ENCODE measurements around the gene PLAGL1.
"Not testable (repeated sequence)": the region's sequence is repeated elsewhere in the genome, so short reads cannot be mapped to it uniquely, and the experiment has no call there.

The PLAGL1 gene

DNA sequence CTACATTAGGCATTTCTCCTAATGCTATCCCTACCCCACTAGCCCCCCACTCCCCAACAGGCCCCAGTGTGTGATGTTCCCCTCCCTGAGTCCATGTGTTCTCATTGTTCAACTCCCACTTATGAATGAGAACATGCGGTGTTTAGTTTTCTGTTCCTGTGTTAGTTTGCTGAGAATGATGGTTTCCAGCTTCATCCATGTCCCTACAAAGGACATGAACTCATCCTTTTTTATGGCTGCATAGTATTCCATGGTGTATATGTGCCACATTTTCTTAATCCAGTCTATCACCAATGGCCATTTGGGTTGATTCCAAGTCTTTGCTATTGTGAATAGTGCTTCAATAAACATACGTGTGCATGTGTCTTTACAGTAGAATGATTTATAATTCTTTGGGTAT is 1.6 kb upstream of the PLAGL1 start:
- DNase-seq (ENCODE audit: low read depth) = not testable (repeated sequence)

DNA sequence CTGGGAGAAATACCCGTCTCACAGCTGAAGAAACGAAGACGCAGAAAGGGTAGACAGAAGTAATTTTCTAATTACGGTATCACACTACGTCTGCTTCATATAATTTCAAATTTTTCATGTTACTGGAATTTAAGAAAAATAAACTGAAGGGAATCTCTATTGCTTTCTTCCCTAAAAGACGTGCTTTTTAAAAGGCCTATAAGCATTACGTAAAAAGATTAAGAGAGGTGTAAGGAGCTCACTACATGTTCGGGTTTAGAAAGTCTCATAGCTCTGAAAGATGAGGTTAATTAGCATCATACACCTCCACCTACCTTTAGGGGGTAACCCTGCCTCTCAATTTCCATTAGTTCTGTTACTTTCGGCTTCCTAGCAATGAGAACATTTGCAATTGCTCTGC is 787 bp upstream of the PLAGL1 start:
- DNase-seq (ENCODE audit: low read depth) = no peak

DNA sequence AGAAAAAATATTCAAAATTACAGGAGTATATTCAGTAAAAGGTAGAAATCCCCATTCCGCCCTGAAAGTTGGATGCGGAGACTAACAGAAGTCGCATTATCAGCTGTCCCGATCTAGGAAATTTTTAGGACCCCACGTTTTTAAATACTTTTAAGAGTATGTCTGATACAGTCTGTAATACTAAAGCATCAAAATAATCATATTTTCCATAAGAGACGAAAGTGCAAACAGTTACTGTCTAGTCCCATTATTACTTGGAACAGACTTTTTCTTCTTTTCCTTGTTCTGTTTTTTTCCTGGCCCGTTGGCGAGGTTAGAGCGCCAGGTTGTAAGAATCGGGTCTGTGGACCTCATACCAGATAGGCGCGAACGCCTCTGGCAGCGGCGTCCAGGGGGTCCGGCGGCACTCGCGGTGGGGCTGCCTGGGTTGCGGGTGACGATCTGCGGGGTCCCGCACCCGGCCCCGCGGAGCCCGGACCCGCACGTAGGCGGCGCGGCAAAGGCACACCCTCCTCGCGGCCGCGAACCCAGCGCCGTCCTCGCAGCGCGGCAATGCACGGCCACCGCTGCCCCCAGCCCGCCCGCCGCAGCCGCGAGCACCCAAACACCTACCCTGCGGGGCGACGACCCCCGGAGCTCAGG is 460 bp downstream of the PLAGL1 start:
- DNase-seq (ENCODE audit: low read depth) = peak; percentile 10

DNA sequence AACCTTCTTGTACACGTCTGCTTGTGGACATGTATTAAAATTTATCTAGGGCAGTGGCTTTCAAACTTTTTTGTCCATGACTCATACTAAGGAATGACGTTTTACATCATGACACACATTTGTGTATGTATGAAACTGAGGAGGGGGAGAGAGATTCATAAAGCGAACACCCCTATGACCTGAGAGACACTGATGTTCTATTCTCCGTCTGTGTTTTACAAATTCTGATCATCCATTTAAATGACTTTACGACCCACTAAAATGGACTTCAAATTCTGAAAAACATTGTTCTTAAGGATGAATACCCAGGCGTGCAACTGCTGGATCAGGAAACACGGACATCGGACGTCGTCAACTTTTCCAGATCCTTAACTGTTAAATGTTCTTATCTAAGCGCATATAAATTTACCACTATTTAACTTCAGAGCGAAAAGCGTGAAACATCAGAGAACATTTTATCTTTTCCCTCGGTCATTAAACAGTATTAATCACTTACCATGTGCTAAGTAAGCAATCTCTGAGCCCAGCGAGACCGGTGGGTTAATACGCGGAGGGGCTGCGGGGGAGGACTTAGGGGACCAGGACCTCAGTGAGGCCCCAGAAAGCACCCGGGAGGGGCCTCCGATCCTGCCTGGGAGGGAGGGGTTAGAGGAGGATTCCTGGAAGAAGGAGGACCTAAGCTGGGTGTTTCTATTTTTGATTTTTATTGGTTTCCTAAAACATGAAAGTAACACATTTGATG is 1.2 kb downstream of the PLAGL1 start:
- peak; percentile 73 for DNase-seq (ENCODE audit: low read depth)

DNA sequence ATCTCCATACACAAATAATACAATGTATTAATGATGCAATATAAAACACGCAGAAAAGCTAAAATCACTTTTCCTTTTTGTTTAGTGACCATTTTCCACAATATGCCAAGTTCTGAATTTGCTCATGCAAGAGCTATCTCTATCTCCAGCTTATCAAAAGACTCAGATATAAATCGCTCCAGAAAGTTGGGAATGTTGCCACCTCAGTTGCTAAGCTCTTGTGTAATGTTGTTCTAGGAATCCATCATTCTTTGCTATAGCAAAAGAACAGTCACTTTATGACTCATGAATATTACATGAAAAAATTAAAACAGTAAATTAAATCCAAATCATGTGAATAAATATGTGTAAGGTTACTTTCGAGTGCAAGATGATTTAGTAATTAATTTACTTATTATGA is 8.7 kb downstream of the PLAGL1 start:
- peak; percentile 94 for DNase-seq (ENCODE audit: low read depth)

DNA sequence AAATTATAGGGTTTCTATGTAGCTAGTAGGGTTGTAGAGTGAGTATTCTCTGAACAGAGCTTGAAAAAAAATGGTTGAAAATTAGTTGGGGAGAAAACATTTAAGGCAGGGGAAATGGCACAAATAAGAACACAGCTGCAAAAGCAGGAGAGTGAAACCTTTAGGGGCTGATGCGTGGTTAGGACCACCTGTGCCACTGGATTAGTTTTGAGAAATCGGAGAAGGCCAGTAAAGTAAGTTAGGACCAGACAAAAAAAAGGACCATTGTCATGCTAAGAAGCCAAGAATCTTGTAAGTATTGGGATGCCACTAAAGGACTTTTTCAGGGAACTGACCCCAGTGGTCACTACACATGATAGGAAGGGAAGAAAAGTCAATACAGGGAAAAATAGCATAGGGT is 9.4 kb downstream of the PLAGL1 start:
- DNase-seq (ENCODE audit: low read depth) = no peak

DNA sequence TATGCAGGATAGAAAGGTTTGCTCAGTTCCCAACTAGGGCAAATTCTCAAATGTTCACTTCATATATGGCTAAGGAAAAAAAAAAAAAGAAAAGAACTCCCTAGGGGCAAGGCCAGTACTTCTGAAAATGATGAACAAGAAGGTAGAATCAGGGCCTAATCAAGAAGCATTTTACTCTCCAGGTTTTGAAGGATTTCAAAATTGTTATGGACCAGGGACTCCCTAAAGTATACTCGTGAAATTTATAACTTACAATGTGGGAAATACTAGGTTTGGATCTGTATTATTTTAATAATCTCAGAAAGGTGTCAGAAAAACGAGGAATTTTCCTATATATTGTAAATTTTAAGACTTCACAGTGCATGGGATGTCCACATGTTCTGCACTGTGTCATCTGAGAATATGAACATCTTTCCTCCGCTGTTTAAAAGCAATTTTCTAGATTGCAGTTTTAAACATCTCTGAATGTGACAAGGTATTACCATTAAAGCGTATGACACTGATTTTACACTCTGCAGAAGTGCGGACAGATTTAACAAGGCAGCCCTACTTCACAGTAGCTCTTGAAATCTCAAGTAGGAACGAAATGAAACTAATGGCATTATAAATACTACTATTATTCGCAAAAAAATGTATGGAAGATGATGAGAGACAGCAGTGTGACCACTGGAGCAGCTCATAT is 14.0 kb downstream of the PLAGL1 start:
- DNase-seq (ENCODE audit: low read depth) = no peak

DNA sequence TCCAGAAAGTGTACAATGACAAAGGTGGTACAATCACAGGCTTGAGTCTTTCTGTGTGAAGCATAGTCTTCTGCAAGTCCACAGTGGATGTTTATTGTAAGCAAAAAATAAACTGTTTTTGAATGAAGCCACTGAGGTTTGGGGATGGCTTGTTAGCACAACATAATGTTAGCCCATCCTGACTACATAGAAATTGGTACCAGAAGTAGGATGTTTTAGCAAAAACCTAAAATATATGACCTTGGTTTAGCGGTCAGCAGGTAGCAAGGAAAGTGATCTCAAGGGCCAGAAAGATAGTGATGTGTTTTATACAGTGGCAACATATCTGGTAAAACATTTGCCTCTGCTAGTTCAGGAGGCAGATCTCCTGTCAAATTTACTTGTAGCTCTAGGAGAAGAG is 15.8 kb downstream of the PLAGL1 start:
- DNase-seq (ENCODE audit: low read depth) = no peak

DNA sequence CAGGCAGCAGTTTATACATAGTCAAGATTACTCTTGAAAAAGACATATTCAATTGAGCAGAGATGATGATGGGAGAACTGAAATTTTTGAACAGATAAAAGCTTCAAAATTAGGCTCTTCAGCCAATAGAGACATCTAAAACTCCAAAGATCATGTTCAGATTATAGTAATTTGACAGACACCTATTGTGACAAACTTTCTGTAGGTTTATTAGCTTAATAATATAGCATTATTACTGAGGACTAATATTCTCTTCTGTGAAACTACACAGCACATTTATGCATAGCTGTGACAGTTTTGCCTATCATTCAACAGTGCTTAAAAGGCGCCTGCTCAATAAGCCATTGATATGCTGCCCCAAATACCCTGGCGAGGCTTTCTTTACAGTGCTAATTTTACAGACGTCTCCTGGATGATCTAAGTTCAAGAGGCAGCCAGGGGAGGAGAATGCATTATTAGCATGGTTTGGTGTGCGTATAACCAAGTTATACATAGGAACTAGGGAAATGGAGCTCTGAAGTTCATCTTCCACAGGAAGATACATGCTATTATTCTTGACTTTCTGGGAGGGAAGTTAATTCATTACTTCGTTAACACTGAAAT is 21.5 kb downstream of the PLAGL1 start:
- DNase-seq (ENCODE audit: low read depth) = no peak

DNA sequence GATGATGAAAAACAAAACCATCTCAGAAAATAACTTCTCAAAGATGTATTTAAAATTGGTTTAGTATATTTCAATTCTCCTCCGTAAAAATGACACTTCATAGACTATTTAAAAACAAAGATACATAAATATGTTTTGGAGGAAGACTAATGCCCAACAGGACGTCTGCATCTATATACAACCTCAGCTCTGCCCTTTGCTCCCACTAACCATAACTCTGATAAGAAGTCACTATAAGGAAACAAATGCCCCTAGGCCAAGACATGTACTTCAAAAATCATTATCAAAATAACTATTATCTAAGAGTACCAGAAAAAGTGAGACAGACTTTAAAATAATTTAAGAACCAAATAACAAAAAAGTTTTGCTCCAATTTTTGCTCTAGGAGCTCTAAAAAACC is 23.4 kb downstream of the PLAGL1 start:
- DNase-seq (ENCODE audit: low read depth) = no peak

DNA sequence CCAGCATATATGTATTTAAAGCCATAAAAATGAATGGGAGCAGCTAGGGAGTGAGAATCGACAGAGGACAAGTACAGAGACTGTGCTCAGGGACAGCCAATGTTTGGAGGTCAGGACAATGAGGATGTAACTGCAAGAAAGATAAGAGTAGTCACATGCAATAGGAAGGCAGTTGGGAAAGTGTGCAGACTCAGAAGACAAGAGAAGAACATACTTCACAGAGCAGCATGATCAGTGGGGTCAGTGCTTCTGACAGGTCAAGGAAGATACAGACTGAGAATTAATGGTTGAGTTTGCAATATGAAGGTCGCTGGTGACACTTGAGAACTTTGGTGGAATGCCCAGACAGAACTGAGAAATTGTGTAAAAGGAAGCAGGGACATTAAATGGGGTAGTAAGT is 25.1 kb downstream of the PLAGL1 start:
- no peak for DNase-seq (ENCODE audit: low read depth)

DNA sequence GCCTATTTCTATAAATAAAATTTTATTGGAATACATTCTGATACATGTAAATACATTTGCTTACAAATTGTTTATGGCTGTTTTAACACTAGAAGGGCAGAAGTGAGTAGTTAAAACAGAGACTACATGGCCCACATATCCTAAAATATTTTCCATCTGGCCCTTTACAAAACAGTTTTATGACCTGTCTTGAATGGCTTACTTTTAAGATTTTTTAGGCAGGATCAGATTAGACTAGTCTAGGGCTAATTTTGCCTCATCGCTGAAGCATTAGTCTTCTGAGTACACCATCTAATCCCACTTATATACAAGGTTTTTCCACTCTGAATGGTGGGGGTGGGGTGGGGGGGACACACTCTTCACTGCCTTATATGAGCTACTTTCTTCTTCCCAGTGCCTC is 27.1 kb downstream of the PLAGL1 start:
- no peak for DNase-seq (ENCODE audit: low read depth)

DNA sequence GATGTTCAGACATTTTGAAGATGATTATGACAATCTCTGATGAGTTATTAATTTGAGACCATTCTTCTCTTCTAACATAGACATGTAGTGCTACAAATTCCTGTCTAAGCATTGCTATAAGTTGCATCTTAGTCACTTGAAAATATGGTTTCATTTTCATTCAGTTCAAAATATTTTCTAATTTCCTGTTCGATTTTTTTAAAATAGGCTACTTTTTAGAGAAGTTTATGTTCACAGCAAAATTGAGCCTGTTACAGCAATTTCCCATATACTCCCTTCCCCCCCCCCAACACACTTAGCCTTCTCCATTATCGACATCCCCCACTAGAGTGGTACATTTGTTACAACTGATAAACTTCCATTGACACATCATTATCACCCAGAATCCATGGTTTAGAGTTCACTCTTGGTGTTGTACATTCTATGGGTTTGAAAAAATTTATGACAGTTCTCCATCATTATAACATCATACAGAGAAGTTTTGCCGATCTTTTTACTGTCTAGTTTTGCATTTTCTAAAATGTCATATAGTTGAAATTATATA is 31.2 kb downstream of the PLAGL1 start:
- DNase-seq (ENCODE audit: low read depth) = no peak

DNA sequence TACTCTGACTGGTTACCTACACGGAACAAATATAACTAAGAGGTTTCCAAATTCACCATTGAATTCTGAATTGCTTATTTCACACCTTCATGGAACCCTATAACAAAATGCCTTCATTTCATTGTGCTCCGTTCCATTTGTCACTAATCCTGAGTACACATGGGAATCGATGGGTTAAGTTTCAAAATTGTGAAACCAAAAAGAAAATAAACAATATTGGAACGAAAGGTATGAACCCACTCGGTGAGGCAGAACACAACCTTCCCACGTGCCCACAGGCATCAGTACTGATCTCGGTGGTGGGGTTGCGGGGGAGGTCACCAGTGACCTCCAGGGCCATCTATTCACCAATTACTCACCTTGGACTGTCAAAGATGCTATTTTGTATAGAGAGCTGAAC is 34.0 kb downstream of the PLAGL1 start:
- no peak for DNase-seq (ENCODE audit: low read depth)

DNA sequence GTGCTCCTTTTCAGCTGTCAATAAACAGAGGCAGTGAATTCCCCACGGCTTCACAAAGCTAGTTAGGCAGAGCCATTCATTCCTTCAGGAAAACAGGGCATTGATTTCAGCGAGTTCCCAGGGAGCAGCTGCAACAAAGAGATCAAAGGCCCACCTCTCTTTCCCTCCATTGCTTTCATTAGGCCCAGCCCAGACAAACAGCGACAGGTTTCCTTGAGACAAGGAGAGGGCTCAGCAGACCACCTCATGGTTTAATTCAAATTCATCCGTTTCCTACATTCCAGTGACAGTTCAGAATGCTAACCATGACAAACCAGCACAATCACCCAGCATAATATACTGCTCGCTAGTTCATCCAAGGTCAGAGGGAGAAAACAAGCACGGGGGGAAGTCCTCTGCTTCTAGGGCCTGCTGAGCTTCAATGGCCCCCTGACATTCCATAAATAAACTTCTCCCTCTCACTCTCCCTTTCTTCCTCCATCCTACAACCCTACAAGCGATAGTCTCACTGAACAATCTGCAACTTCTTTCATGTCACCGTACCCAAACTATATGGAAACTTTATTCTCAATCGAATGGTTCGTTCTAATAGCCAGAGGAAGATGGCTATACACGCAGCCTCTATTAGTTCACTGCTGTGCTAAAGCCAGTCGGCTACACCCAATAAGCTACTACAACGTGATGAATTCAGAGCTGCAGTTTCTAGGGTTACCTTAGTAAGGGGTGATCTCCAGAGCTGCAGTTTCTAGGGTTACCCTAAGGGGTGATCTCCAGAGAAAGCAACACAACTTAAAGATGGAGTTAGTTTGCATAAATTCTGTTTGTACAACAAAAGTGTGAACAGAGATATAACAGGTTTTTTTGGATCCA is 34.7 kb downstream of the PLAGL1 start:
- no peak for DNase-seq (ENCODE audit: low read depth)

DNA sequence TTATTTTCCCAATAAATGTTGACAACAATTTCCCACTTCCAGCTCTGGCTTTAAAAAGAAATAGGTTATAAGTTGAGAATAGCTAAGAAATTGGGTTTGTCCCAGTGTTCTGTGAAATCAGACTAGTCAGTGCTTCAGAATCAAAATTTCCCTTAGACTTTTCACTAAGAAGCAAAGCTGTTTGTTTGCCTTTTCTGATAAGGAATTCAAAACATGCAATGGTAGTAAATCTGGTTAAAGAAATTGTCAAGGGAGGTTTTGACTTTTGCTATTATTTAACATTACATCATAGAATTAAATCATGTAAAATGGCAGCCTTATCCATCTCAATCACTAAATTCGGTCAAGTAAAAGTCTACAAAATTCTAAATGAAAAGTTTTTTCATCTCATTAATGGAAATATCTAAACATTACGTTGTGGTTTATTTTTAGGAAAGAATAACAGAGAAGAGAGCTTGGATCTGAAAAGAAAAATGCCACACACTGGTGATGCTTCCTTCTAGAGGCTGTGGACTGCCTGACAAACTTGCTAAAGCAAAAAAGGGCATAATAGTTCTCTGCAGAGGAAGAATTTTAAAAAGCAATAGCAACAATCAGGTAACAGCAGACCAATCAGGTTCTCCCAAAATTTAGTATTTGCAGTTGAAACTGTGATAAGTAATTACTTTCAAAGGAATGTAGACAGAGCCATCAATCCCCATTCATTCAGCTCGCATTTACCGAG is 36.4 kb downstream of the PLAGL1 start:
- peak; percentile 34 for DNase-seq (ENCODE audit: low read depth)

DNA sequence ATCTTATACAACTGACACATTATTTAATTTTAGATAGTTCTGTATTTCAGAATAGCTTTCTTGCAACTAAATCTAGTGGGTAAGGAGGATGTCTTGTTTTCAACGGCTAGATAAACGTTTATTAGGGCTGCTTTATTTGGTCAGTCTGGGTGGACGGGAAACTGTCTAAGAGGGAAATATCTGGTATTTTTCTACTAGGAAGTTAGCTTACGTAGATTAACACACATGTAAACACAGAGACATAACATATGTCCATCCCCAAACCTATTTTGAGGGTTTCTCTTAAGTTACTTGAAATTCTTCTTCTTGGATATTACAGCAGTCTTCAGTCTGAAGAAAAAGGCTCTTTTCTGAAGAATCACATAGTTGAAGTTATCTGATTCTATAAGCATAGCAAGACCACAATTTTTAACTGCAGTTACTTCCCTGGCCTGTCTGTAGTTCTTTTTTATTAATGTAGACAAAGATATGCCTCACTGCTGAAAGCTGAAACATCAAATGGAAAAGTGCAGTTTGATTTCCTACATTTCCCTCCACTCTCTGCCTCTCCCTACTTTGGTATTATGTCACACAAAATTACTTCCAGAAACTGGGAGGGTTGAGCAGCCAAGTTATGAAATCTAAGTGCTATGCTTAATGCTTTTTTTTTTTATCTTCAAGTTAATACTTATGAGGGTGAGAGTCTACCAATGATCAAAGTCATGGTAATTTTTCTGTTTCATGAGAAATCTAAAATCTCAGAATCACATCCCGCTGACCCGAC is 37.4 kb downstream of the PLAGL1 start:
- DNase-seq (ENCODE audit: low read depth) = no peak

DNA sequence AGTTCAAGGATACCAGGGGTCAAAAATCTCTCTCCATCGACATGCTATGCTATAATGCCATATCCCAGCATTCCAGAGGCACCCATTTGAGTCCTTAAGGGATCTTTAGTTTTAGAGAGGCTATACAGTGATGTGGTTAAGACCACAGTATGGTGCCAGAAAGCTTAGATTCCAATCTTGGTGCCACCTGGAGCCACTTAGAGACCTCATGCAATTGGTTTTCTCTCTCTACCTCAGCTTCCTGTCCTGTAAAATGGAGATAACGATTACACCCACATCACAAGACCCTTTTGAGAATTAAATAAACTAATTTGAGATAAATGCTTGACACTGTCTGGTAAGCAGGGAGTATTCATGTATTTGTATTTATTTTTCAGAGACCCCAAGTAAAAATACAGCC is 39.0 kb downstream of the PLAGL1 start:
- no peak for DNase-seq (ENCODE audit: low read depth)

DNA sequence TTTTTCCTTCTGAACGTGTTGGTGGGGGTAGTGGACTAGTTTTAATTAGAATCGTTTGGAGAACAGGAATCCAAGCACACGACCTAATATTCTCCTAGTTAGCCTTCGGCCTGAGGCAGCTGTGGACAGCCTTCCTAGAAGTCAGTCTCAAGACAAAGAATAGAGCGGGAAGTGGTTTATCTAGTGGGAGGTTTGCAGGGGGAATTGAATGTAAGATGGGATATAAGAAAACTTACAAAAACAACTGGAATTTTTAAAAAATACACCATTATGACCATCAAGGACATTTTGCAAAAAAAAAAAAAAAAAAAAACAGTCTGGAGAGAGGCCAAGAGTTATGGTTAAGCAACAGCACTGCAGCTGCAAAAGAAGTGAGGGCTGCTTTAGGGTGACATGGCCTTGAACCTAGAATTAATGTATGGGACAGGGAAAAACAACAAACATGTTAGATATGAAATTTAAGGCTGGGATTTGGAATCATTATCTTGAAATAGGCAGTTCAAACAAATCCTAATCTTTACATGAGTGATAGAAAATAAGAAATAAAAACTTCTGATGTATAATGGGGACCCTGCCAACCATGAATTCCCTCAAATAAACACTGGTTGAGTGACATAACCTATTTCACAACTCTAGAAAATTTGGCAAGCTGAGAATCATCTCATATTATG is 40.2 kb downstream of the PLAGL1 start:
- peak; percentile 77 for DNase-seq (ENCODE audit: low read depth)

DNA sequence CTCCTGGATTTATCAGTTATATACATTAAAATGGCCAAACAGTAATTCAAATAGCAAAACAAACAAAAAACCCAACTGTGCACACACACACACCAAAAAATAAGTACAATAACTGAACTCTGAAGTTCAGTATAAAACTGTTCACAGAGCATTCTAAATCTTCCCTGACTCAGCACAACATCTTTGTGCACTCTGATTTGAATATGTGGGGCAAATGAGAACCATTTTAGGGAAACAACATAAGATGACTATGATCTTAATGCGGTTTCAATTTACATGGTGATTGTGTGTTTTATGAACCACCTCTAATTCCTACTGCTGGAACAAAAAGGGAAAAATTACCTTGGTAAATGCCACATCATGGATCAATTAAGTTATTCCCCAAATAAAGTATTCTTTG is 41.7 kb downstream of the PLAGL1 start:
- no peak for DNase-seq (ENCODE audit: low read depth)

Measured in iris pigment epithelial cell (primary cell).